Measurements from ENCODE around the gene C12orf54. TPM values are rescaled to one million over a fixed set of nuclear protein-coding genes. Genes with fewer than 3 reads are reported as not detected.
"Not testable (repeated sequence)": the region's sequence is repeated elsewhere in the genome, so short reads cannot be mapped to it uniquely, and the experiment has no call there.

Gene C12orf54
- total RNA-seq, 1 donor from 2014 or later, result not detected

- not testable (repeated sequence) for DNase-seq (ENCODE audit: extremely low read depth, low read depth, low spot score)
Observed at GRCh38 chr12:48506836-48507235, 24.5 kb downstream of the C12orf54 start.

- no peak for DNase-seq (ENCODE audit: extremely low read depth, low read depth, low spot score)
Observed at GRCh38 chr12:48508987-48509386, 26.7 kb downstream of the C12orf54 start.

GRCh38 chr12:48510111-48510510 is 27.8 kb downstream of the C12orf54 start:
- DNase-seq (ENCODE audit: extremely low read depth, low read depth, low spot score), result no peak

- no peak for DNase-seq (ENCODE audit: extremely low read depth, low read depth, low spot score)
Observed at GRCh38 chr12:48512855-48513254, 30.6 kb downstream of the C12orf54 start.

DNA sequence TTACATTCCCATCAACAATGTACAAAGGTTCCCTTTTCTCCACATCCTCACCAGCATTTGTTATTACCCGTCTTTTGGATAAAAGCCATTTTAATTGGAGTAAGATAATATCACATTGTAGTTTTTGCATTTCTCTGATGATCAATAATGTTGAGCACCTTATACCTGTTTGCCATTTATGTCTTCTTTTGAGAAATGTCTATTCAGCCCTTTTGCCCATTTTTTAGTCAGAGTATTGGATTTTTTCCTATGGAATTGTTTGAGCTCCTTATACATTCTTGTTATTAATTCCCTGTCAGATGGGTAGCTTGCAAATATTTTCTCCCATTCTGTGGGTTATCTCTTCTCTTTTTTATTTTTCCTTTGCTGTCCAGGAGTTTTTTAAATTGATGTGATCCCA is 32.4 kb downstream of the C12orf54 start:
- DNase-seq (ENCODE audit: extremely low read depth, low read depth, low spot score), result no peak

GRCh38 chr12:48520381-48520780 is 38.1 kb downstream of the C12orf54 start:
- not testable (repeated sequence) for DNase-seq (ENCODE audit: extremely low read depth, low read depth, low spot score)

- no peak for DNase-seq (ENCODE audit: extremely low read depth, low read depth, low spot score)
Observed at GRCh38 chr12:48525332-48525731, 43.0 kb downstream of the C12orf54 start, which contains the start of gene OR8S1. OR8S1 (plus strand) TSS chr12:48525632; CDS start chr12:48525632, 0 bp downstream.

GRCh38 chr12:48527891-48528670 is 45.8 kb downstream of the C12orf54 start:
- DNase-seq (ENCODE audit: extremely low read depth, low read depth, low spot score), result no peak

- no peak for DNase-seq (ENCODE audit: extremely low read depth, low read depth, low spot score)
Observed at GRCh38 chr12:48532601-48533000, 50.3 kb downstream of the C12orf54 start.

GRCh38 chr12:48536602-48537001 is 54.3 kb downstream of the C12orf54 start:
- DNase-seq (ENCODE audit: extremely low read depth, low read depth, low spot score), result no peak

DNA sequence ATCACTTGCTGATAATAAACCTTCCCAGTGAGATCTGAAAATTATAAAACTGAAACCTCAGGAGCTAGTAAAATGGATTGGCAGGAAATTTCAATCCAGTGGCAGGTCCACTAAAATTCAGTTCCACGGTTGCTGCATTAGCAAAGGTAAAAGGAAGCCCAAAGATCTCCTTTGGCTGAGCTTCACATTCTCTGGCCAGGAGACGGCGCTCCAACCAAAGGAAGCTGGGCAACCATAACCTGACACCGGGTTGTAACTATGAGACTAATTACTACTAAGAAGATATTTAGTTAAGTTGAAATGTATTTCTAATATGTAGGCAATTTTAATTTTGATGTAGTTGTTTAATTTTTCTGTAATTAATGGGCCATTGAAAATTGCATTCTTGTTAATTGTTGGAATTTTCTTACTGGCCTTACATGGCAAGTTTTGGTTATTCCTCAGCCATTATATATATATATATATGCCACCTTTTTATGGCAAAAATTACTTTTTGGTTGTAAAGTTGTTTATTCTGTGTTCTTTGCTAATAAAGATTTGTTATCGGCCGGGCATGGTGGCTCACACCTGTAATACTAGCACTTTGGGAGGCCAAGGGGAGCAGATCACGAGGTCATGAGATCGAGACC is 60.1 kb downstream of the C12orf54 start:
- peak; percentile 5 for DNase-seq (ENCODE audit: extremely low read depth, low read depth, low spot score)

DNA sequence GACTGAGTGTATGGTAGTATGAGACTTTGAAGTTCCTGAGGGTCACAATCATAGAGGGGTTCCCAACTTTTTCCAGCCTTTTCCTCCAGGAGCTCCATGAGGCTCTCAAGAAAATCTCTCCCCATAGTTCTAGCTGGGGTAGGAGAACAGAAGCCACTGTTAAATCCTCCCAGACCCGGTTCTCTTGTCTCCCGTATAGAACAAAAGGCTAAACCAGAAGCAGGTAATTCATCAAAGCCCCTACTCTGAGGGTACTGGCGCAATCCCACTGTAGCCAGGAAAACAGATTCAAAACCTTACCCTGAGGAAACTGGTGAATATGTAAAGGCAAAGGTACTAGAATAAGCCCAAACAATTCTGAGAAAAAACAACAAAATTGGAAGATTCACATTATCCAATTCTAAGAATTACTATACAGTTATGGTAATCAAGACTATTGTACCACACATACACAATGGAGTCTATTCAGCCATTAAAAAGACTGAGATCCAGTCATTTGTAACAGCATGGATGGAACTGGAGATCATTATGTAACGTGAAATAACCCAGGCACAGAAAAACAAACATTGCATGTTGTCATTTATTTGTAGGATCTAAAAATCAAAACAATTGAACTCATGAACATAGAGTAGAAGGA is 63.7 kb downstream of the C12orf54 start:
- DNase-seq (ENCODE audit: extremely low read depth, low read depth, low spot score), result no peak

Other genes with a start within 250 kb of the C12orf54 start
- 1.3 and 1.9 TPM in 2 replicates for gene ZNF641, start 131.6 kb upstream of the C12orf54 start, total RNA-seq
- not detected in 2 replicates for gene ANP32D, start 9.9 kb upstream of the C12orf54 start, total RNA-seq
- not detected in 2 replicates for gene OR8S1, start 43.1 kb downstream of the C12orf54 start, total RNA-seq
- not detected in 2 replicates for gene LALBA, start 87.5 kb downstream of the C12orf54 start, total RNA-seq
- 32.3 and 49.3 TPM in 2 replicates for gene KANSL2, start 199.7 kb downstream of the C12orf54 start, total RNA-seq
- gene CCNT1, start 234.2 kb downstream of the C12orf54 start, total RNA-seq, result 16.9 and 17.1 TPM in 2 replicates